Breast epithelium (tissue), 3 donors: ENCODE results near the gene SLC25A46.

Source experiments
- POLR2A ChIP-seq: fragments of 450-650 bp; IDR thresholded peaks from one replicate; pipeline ENCODE4 v1.6.1; 2016; ENCODE audit warnings: antibody characterized with exemption, mild to moderate bottlenecking, moderate library complexity
- TF ChIP-seq, protein P1 (sequence below), 3 donors: fragments of 450-650 bp; IDR thresholded peaks; one replicate each; pipeline ENCODE4 v1.5.1; 2016 to 2017; ENCODE audit warnings: antibody characterized with exemption in 3 of 3, mild to moderate bottlenecking in 3 of 3, moderate library complexity in 3 of 3

DNA sequence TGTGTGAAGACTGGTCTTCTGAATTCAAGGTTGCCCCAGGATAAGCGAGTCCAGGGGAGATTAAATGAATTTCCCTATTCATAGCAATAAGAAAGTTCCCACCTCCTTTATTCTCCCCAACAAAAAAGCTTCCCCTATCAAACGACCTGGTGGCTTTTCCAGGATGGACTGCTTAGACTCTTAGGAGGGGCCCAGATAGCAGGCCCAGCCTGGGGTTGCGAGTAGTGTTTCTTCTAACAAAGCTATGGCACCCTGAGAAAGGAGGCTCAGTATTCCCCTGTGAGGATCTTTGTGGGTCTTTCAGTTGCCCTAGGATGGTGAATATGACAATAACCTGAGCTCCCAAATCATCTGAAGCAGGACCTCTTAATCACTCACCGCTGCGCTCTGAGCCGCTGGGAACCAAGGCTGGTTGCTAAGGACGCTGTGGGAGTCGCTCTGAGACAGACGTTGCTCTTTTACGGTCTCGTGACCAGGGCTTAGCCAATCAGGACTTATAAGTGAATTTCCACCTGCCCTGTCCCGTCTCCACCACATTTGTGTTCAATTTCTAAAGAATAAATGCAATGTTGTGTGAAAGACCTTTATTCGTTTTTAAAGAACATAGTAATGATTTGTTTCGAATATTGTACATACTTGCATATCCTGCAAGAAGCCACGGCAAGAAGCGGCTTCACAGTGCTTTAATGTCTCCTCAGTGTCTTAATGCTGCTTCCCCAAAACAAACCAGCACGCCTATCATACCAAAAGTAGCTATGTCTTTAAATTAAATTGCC is 12.4 kb upstream of the SLC25A46 start, which contains the start of gene TMEM232:
- TF ChIP-seq POLR2A, result no peak
- TF ChIP-seq, protein P1, sequence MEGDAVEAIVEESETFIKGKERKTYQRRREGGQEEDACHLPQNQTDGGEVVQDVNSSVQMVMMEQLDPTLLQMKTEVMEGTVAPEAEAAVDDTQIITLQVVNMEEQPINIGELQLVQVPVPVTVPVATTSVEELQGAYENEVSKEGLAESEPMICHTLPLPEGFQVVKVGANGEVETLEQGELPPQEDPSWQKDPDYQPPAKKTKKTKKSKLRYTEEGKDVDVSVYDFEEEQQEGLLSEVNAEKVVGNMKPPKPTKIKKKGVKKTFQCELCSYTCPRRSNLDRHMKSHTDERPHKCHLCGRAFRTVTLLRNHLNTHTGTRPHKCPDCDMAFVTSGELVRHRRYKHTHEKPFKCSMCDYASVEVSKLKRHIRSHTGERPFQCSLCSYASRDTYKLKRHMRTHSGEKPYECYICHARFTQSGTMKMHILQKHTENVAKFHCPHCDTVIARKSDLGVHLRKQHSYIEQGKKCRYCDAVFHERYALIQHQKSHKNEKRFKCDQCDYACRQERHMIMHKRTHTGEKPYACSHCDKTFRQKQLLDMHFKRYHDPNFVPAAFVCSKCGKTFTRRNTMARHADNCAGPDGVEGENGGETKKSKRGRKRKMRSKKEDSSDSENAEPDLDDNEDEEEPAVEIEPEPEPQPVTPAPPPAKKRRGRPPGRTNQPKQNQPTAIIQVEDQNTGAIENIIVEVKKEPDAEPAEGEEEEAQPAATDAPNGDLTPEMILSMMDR (IDR thresholded peaks at IDR 0.05), result peak in 1 of 3 donors; percentile 11
